GOT3 (cell line): ENCODE measurements around the gene C2CD4D.

Source experiments
- DNase-seq: peaks from one replicate; lab custom pipeline; 2025; ENCODE audit warnings: mixed read lengths; lab: John Stamatoyannopoulos, UW

C2CD4D gene

GRCh38 chr1:151814426-151814825, 25.2 kb downstream of the C2CD4D start:
- DNase-seq: no peak

GRCh38 chr1:151813271-151813977, 26.2 kb downstream of the C2CD4D start:
- no peak for DNase-seq

- no peak for DNase-seq
These were observed 28.4 kb downstream of the C2CD4D start for GRCh38 chr1:151811181-151811580.

GRCh38 chr1:151809985-151810556, 29.5 kb downstream of the C2CD4D start:
- DNase-seq: no peak

GRCh38 chr1:151809290-151809984, 30.2 kb downstream of the C2CD4D start:
- no peak for DNase-seq

- no peak for DNase-seq
These were observed 31.9 kb downstream of the C2CD4D start for GRCh38 chr1:151807766-151808165.

GRCh38 chr1:151807131-151807530, 32.5 kb downstream of the C2CD4D start:
- no peak for DNase-seq

- DNase-seq: no peak
These were observed 33.5 kb downstream of the C2CD4D start for GRCh38 chr1:151806170-151806569.

GRCh38 chr1:151805066-151805820, 34.4 kb downstream of the C2CD4D start, which contains the start of gene LINGO4:
LINGO4 (minus strand) TSS chr1:151805419; CDS start chr1:151802704, 2,715 bp downstream.
- DNase-seq: no peak

GRCh38 chr1:151803915-151804314, 35.7 kb downstream of the C2CD4D start:
- DNase-seq: no peak

GRCh38 chr1:151803164-151803563, 36.5 kb downstream of the C2CD4D start:
- DNase-seq: no peak

GRCh38 chr1:151802372-151802771, 37.2 kb downstream of the C2CD4D start:
- no peak for DNase-seq

GRCh38 chr1:151801846-151802245, 37.8 kb downstream of the C2CD4D start:
- DNase-seq: no peak

- no peak for DNase-seq
These were observed 38.3 kb downstream of the C2CD4D start for GRCh38 chr1:151801310-151801820.

GRCh38 chr1:151800830-151801229, 38.8 kb downstream of the C2CD4D start:
- DNase-seq: no peak

GRCh38 chr1:151799179-151800022, 40.2 kb downstream of the C2CD4D start:
- no peak for DNase-seq

GRCh38 chr1:151798571-151798970, 41.0 kb downstream of the C2CD4D start:
- DNase-seq: no peak

- no peak for DNase-seq
These were observed 48.5 kb downstream of the C2CD4D start for GRCh38 chr1:151790940-151791651.

GRCh38 chr1:151790071-151790939, 49.3 kb downstream of the C2CD4D start, which contains the start of gene TDRKH:
TDRKH (minus strand) TSS chr1:151790500; CDS start chr1:151783022, 7,478 bp downstream.
- peak; percentile 95 for DNase-seq
